Trophoblast cell (in vitro differentiated cells and primary cell): ENCODE measurements around the gene COX7C.
"Not testable (repeated sequence)": the region's sequence is repeated elsewhere in the genome, so short reads cannot be mapped to it uniquely, and the experiment has no call there.

Experiments used
- DNase-seq, 2 donors: peaks; one replicate each; pipeline ENCODE4 v3.0.0-alpha.2; 2016
- H2AFZ ChIP-seq: 2 replicates; pipeline ENCODE4 v1.6.1; 2013; ENCODE audit warnings: low read length, moderate library complexity, mild to moderate bottlenecking; ENCODE audit not compliant: insufficient read depth, poor library complexity
- H2AK5ac ChIP-seq: 2 replicates; pipeline ENCODE4 v1.6.1; 2013; ENCODE audit warnings: mild to moderate bottlenecking, low read length
- H2BK120ac ChIP-seq: 2 replicates; pipeline ENCODE4 v1.6.1; 2013; ENCODE audit warnings: low read length, mild to moderate bottlenecking, moderate library complexity; ENCODE audit not compliant: insufficient read depth, poor library complexity
- H2BK12ac ChIP-seq: 2 replicates; pipeline ENCODE4 v1.6.1; 2013; ENCODE audit warnings: mild to moderate bottlenecking, low read length, moderate library complexity
- H2BK5ac ChIP-seq: 2 replicates; pipeline ENCODE4 v1.6.1; 2013; ENCODE audit warnings: low read length, low read depth, moderate library complexity, mild to moderate bottlenecking; ENCODE audit not compliant: poor library complexity
- H3K14ac ChIP-seq: 2 replicates; pipeline ENCODE4 v1.6.1; 2013; ENCODE audit warnings: mild to moderate bottlenecking, low read length
- H3K18ac ChIP-seq: 2 replicates; pipeline ENCODE4 v1.6.1; 2013; ENCODE audit warnings: mild to moderate bottlenecking, low read length
- H3K23ac ChIP-seq: 2 replicates; pipeline ENCODE4 v1.6.1; 2013; ENCODE audit warnings: low read length
- H3K27ac ChIP-seq: 2 replicates; pipeline ENCODE4 v1.5.1; 2013; ENCODE audit warnings: low read depth, mild to moderate bottlenecking, inconsistent platforms, low read length, moderate library complexity
- H3K27me3 ChIP-seq: 2 replicates; pipeline ENCODE4 v1.6.1; 2013; ENCODE audit warnings: inconsistent platforms, mild to moderate bottlenecking, low read length, moderate library complexity; ENCODE audit not compliant: insufficient read depth
- H3K36me3 ChIP-seq, 2 experiments: 1 replicate in 1 of 2; 2 replicates in 1 of 2; pipeline ENCODE4 v1.6.1; 2013; ENCODE audit warnings: low read length in 2 of 2, mild to moderate bottlenecking in 2 of 2, moderate library complexity in 1 of 2; ENCODE audit not compliant: insufficient read depth in 2 of 2, control insufficient read depth in 1 of 2
- H3K4ac ChIP-seq: 2 replicates; pipeline ENCODE4 v1.6.1; 2013; ENCODE audit warnings: low read depth, mild to moderate bottlenecking, low read length, moderate library complexity
- H3K4me1 ChIP-seq, 2 experiments: 1 replicate in 1 of 2; 2 replicates in 1 of 2; pipeline ENCODE4 v1.6.1; 2013; ENCODE audit warnings: low read length in 2 of 2, mild to moderate bottlenecking in 2 of 2, moderate library complexity in 1 of 2; ENCODE audit not compliant: insufficient read depth in 2 of 2, control insufficient read depth in 1 of 2
- H3K4me2 ChIP-seq: 2 replicates; pipeline ENCODE4 v1.6.1; 2013; ENCODE audit warnings: inconsistent platforms, mild to moderate bottlenecking, low read length, moderate library complexity
- H3K4me3 ChIP-seq: 2 replicates; pipeline ENCODE4 v1.5.1; 2013; ENCODE audit warnings: mild to moderate bottlenecking, low read depth, low read length, inconsistent platforms
- H3K79me1 ChIP-seq: one replicate; pipeline ENCODE4 v1.6.1; 2013; ENCODE audit warnings: low read length
- H3K79me2 ChIP-seq: 2 replicates; pipeline ENCODE4 v1.6.1; 2013; ENCODE audit warnings: low read length, mild to moderate bottlenecking; ENCODE audit not compliant: control insufficient read depth, insufficient read depth, poor library complexity
- H3K9ac ChIP-seq: 2 replicates; pipeline ENCODE4 v1.6.1; 2013; ENCODE audit warnings: mild to moderate bottlenecking, low read length
- H3K9me3 ChIP-seq: 2 replicates; pipeline ENCODE4 v1.6.1; 2013; ENCODE audit warnings: low read depth, mild to moderate bottlenecking, control low read depth, inconsistent platforms, low read length; ENCODE audit not compliant: insufficient read depth
- H4K12ac ChIP-seq: 2 replicates; pipeline ENCODE4 v1.6.1; 2013; ENCODE audit warnings: low read depth, mild to moderate bottlenecking, low read length, moderate library complexity
- H4K8ac ChIP-seq: 2 replicates; pipeline ENCODE4 v1.6.1; 2013; ENCODE audit warnings: low read depth, mild to moderate bottlenecking, low read length, moderate library complexity
- H4K91ac ChIP-seq: one replicate; pipeline ENCODE4 v1.6.1; 2013; ENCODE audit warnings: low read depth, mild to moderate bottlenecking, low read length, moderate library complexity
- WGBS: extraction: QIAGEN DNeasy Blood & Tissue Kit; methylation state at CpG from one replicate; pipeline ENCODE4 v1.1.7; 2013; ENCODE audit warnings: missing lambda C conversion rate; ENCODE audit not compliant: insufficient read length, insufficient coverage; ENCODE audit errors: extremely low coverage; 5-methylcytosine and 5-hydroxymethylcytosine counted together

COX7C gene

GRCh38 chr5:86646671-86647070 is 28.9 kb downstream of the COX7C start:
- no CpG with 5 or more reads among the region's 1 CpG for WGBS
- no peak overlapping the region for H3K18ac ChIP-seq
- H2BK120ac ChIP-seq = no peak overlapping the region
- H3K27ac ChIP-seq = no peak overlapping the region
- H3K14ac ChIP-seq = no peak overlapping the region
- H3K27me3 ChIP-seq = no peaks in the 10 kb centered on the region
- no peak overlapping the region for H3K4me3 ChIP-seq
- H3K4ac ChIP-seq = no peak overlapping the region
- no peak overlapping the region for H4K8ac ChIP-seq
- no peaks in the 10 kb centered on the region for H3K79me2 ChIP-seq
- H3K36me3 ChIP-seq = no peaks in the 10 kb centered on the region
- no peak overlapping the region for H3K23ac ChIP-seq
- no peak overlapping the region for H2BK12ac ChIP-seq
- H4K12ac ChIP-seq = no peak overlapping the region
- no peak overlapping the region for H2BK5ac ChIP-seq
- H3K9ac ChIP-seq = no peak overlapping the region
- H3K4me1 ChIP-seq = peaks cover 4 to 5% of the 10 kb centered on the region in 2 experiments
- H2AFZ ChIP-seq = no peak overlapping the region
- H3K4me2 ChIP-seq = no peak overlapping the region
- no peak overlapping the region for H2AK5ac ChIP-seq
- no peak for DNase-seq
- H3K79me1 ChIP-seq = no peaks in the 10 kb centered on the region
- no peak overlapping the region for H4K91ac ChIP-seq
- H3K9me3 ChIP-seq = no peaks in the 10 kb centered on the region

- 100% methylated on average over 1 of the region's 3 CpGs for WGBS
- H3K9ac ChIP-seq = no peak overlapping the region
- H3K4me1 ChIP-seq = peaks cover 2% of the 10 kb centered on the region in 2 experiments
- H3K36me3 ChIP-seq = no peaks in the 10 kb centered on the region
- H3K4me3 ChIP-seq = no peak overlapping the region
- no peak overlapping the region for H2BK5ac ChIP-seq
- H3K4ac ChIP-seq = no peak overlapping the region
- H3K18ac ChIP-seq = no peak overlapping the region
- no peaks in the 10 kb centered on the region for H3K9me3 ChIP-seq
- H3K27me3 ChIP-seq = no peaks in the 10 kb centered on the region
- no peak overlapping the region for H4K12ac ChIP-seq
- H2BK12ac ChIP-seq = no peak overlapping the region
- no peak overlapping the region for H3K27ac ChIP-seq
- no peak overlapping the region for H3K4me2 ChIP-seq
- no peak overlapping the region for H2BK120ac ChIP-seq
- no peaks in the 10 kb centered on the region for H3K79me2 ChIP-seq
- H2AFZ ChIP-seq = no peak overlapping the region
- no peak overlapping the region for H3K14ac ChIP-seq
- H4K91ac ChIP-seq = no peak overlapping the region
- no peak overlapping the region for H2AK5ac ChIP-seq
- H3K23ac ChIP-seq = no peak overlapping the region
- H4K8ac ChIP-seq = no peak overlapping the region
- no peak for DNase-seq
- H3K79me1 ChIP-seq = no peaks in the 10 kb centered on the region
Observed at GRCh38 chr5:86649832-86650505, 32.2 kb downstream of the COX7C start.

GRCh38 chr5:86660771-86661170 is 43.0 kb downstream of the COX7C start:
- not testable (repeated sequence) for H3K4me2 ChIP-seq, H3K4ac ChIP-seq, H3K79me1 ChIP-seq, H4K91ac ChIP-seq, H3K9me3 ChIP-seq, H2BK12ac ChIP-seq, H3K14ac ChIP-seq, H2BK5ac ChIP-seq, H4K12ac ChIP-seq, H2BK120ac ChIP-seq, H2AK5ac ChIP-seq, H2AFZ ChIP-seq, H3K4me3 ChIP-seq, H3K79me2 ChIP-seq, H3K4me1 ChIP-seq, H3K27me3 ChIP-seq, H3K9ac ChIP-seq, DNase-seq, H4K8ac ChIP-seq, H3K36me3 ChIP-seq, H3K27ac ChIP-seq, H3K18ac ChIP-seq, H3K23ac ChIP-seq
- no CpG with 5 or more reads among the region's 2 CpGs for WGBS

- no peaks in the 10 kb centered on the region for H3K79me2 ChIP-seq
- H3K27me3 ChIP-seq = no peaks in the 10 kb centered on the region
- H3K18ac ChIP-seq = no peak overlapping the region
- no peak overlapping the region for H2BK12ac ChIP-seq
- no peak overlapping the region for H4K91ac ChIP-seq
- no peak overlapping the region for H3K27ac ChIP-seq
- H2BK120ac ChIP-seq = no peak overlapping the region
- H3K9ac ChIP-seq = no peak overlapping the region
- H2BK5ac ChIP-seq = no peak overlapping the region
- no peak overlapping the region for H3K14ac ChIP-seq
- no peak for DNase-seq
- no peak overlapping the region for H4K8ac ChIP-seq
- H3K36me3 ChIP-seq = no peaks in the 10 kb centered on the region
- H3K4ac ChIP-seq = no peak overlapping the region
- H3K4me2 ChIP-seq = no peak overlapping the region
- H3K79me1 ChIP-seq = no peaks in the 10 kb centered on the region
- H4K12ac ChIP-seq = no peak overlapping the region
- H3K4me1 ChIP-seq = no peaks in the 10 kb centered on the region
- no peak overlapping the region for H3K4me3 ChIP-seq
- H3K9me3 ChIP-seq = no peaks in the 10 kb centered on the region
- H2AK5ac ChIP-seq = no peak overlapping the region
- no peak overlapping the region for H2AFZ ChIP-seq
- H3K23ac ChIP-seq = no peak overlapping the region
- no CpG with 5 or more reads among the region's 2 CpGs for WGBS
Observed at GRCh38 chr5:86664173-86664572, 46.4 kb downstream of the COX7C start.
